GM12875 (cell line): ENCODE measurements around the gene SH3BP2.

Experiments
- H3K4me3 ChIP-seq: one replicate; pipeline ENCODE4 v1.5.1; 2011; ENCODE audit warnings: low read depth, low read length, control low read depth
- CTCF ChIP-seq: IDR thresholded peaks from 2 replicates; pipeline ENCODE4 v1.5.1; 2011; ENCODE audit warnings: low read depth, mild to moderate bottlenecking, control low read depth, inconsistent platforms, low read length, moderate library complexity, borderline replicate concordance; ENCODE audit not compliant: insufficient read depth

Gene SH3BP2

DNA sequence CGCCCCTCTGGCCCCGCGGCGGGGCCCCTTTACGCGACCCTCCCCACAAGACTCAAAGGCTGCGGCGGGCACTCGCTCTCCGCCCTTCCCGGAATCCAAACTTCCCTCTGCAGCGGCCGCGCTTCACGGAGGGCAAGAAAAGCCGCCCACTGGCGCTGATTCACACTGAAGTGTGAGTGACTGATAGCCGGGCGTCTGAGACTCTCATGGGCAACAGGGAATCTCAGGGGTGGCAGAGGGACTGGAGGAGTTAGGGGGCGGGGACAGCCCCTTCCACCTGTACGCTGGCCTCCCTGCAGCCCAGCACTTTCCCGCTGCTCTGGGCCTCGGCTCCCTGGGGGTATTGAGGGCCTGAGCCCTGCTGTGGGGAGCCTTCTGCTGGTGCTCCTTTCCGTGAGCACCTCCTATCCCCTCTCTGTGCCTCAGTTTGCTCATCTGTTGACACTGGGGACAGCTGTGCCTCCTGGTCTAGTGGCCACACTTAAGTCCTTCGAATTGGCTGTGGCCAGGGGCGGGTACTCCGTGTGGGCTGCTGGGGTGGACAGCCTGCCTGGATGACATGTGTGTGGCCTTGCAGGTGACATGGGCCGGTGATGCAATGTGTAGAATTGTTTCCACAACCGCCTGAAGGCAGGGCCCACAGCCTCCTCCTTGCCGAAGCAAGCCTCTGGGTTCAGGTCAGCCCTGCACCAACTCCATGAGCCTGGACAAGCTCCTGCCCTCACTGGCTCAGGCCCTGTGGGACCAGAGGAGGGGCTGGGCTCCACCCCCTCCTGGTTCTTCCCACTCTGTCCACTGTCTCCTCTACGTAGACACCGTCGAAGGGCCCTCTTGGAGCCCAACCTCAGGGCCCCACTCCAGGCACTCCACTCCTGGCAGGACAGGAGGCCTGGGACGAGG, 951 bp downstream of the SH3BP2 start:
- peak overlapping the region; percentile 57 for H3K4me3 ChIP-seq
- TF ChIP-seq CTCF, result no peak

- no peak for TF ChIP-seq CTCF
- no peak overlapping the region for H3K4me3 ChIP-seq
These were observed 1.8 kb downstream of the SH3BP2 start for GRCh38 chr4:2794486-2795299.

DNA sequence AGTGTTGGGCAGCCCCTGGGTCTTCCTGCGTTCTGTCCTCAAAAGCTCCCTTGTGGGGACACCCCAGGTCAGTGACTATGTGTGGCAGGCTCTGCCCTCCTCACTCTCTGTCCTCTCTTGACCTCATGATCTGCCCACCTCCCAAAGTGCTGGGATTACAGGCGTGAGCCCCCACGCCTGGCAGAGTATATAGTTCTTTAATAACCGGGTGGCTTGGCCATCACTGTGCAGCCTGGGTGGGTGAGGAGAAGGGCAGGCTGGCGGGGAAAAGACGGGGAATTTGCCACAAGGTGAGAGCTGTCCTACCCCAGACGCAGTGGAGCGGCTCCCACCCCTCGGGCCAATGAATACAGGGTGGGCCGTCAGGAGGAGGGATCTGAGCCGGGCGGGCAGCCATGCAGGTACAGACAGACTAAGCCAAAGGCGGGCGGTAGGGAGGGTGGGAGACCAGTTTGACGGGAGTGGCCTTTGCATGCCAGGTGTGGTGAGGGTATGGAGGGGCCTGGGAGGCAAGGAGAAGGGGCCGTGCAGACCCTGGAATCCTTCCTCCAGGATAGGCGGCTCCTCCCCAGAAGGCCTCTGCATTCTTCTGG, 2.5 kb downstream of the SH3BP2 start:
- no peak for TF ChIP-seq CTCF
- H3K4me3 ChIP-seq, result no peak overlapping the region

- TF ChIP-seq CTCF, result no peak
- no peak overlapping the region for H3K4me3 ChIP-seq
These were observed 3.3 kb downstream of the SH3BP2 start for GRCh38 chr4:2795893-2796848.

- no peak for TF ChIP-seq CTCF
- no peak overlapping the region for H3K4me3 ChIP-seq
These were observed 4.1 kb downstream of the SH3BP2 start for GRCh38 chr4:2796849-2797544.

DNA sequence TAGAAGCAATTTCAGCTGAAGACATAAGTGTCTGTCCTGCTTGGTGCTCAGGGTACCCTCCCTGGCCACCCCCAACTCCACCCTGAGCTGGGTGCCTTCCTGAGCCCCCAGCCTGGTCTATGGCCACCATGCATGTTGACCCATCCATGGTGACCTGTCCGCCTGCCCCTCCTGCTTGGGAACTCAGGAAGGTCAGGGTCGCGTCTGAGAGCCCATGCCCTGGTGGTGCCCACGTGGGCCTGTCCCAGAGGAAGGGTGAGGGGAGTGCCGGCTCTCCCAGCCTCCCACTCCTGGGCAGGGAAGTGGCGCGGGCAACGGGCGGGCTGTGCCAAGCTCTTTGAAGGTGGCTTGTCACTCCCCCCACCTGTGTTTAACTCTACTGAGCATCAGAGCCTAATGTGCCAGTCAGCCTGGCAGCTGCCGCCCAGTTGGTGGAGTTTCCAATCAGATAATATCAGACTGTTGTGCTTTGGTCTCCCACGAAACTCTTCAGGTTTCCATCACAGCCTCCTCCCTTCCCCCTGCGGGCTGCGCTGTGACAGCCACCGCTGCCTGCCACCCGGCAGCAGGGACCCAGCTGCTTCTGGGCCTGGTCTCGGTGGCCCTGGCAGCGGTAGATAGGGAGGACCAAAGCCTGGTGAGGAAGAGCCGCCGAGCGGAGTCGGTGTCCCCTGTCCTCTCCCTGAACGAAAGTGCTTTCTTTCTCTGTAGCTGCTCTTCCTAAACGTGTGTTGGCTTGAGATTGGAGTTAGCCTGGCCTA, 4.8 kb downstream of the SH3BP2 start:
- H3K4me3 ChIP-seq, result no peak overlapping the region
- no peak for TF ChIP-seq CTCF
